ENCODE measurements around the gene OR7G2.
"Not testable (repeated sequence)": the region's sequence is repeated elsewhere in the genome, so short reads cannot be mapped to it uniquely, and the experiment has no call there.

OR7G2 gene

DNA sequence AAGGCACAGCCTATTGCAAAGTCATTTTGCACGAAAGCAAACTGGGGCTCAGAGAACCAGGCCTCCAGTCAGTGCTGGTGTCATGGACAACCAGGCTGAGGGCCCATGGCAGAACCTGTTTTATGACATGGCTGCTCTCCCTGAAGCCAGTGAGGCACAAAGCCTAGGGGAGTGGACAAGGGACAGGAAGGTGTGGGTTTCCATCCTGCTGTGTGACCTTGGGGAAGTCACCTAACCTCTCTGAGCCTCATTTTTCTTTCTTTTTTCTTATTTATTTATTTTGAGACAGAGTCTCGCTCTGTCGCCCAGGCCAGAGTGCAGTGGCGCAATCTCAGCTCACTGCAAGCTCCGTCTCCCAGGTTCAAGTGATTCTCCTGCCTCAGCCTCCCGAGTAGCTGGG, 35.6 kb downstream of the OR7G2 start:
- DNase-seq = not testable (repeated sequence)

DNA sequence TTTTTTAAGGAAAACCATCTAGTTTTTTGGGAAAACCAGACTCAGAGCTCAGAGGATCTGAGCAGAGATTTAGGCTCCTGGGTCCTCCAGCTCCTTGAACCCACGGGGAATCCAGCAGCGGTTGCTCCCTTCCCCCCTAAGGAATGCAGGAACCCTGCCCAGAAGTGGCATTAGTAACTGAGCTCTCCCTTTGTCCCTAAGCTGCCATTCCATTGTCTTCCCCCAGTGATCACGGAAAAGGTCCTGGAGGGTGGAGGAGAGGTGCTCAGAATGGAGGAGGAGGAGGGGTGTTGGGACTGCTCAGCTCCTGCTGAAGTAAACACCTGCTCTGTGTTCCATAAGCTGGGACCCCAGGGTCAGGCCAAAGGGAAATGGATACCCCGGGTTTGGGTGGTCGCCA, 37.2 kb downstream of the OR7G2 start:
- DNase-seq = no peak

DNA sequence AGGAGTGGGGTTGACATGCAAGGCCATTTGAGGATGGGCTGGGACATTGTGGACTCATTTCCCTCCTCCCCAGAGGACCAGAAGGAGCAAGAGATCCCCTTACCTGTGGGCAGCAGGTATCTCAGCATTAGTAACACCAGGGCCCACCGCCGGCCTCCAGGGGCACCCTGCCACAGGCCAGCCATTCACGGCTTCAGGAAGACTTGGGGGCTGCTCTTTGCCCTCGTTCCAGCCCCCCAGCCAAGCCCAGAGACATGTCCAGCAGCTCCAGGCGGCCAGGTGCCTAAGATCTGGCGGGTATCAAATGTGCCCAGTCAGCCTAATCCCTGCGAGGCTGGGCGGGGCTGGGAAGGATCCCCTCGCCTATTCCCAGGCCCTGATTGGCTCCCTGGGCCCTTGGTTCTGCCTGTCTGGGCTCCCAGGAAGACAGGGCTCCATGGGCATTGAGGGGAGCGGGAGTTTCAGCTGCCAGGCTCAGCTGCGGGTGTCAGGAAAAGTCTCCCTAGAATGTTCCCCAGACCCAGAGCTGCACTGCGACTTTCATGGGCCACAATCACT, 41.7 kb downstream of the OR7G2 start:
- no peak for DNase-seq

DNA sequence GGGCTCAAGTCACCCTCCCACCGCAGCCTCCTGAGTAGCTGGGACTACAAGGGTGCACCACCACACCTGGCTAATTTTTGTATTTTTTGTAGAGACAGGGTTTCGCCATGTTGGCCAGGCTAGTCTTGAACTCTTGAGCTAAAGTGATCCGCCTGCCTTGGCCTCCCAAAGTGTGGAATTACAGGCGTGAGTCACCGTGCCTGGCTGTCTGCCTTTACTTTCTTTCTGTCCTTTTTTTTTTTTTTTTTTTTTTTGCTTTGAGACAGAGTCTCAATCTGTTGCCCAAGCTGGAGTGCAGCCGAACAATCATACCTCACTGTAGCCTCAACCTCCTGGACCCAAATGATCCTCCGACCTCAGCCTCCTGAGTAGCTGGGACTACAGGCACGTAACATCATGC, 45.4 kb downstream of the OR7G2 start:
- no peak for DNase-seq

DNA sequence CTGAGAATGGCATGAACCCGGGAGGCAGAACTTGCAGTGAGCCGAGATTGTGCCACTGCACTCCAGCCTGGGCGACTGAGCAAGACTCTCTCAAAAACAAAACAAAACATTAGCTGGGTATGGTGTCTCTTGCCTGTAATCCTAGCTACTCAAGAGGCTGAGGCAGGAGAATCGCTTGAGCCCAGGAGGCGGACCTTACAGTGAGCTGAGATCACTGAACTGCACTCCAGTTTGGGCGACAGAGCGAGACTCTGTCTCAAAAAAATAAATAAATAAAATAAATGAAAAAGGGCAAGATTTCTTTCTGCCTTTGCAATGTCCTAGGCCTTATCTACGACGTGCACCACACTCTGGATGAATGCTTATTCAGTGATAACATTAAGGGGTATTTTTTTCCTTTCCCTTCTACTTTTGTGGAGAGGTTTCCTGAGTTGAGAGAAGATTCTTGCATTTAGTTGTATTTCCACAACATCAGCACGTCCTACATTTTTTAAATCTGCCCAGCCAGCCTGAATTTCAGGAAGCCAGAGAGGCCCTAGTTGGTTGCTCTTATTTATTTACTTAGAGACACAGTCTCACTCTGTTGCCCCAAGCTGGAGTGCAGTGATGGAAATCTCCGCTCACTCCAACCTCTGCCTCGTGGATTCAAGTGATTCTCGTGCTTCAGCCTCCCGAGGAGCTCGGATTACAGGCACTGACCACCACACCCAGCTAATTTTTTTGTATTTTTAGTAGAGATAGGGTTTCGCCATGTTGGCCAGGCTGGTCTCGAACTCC, 46.5 kb downstream of the OR7G2 start:
- no peak for DNase-seq

DNA sequence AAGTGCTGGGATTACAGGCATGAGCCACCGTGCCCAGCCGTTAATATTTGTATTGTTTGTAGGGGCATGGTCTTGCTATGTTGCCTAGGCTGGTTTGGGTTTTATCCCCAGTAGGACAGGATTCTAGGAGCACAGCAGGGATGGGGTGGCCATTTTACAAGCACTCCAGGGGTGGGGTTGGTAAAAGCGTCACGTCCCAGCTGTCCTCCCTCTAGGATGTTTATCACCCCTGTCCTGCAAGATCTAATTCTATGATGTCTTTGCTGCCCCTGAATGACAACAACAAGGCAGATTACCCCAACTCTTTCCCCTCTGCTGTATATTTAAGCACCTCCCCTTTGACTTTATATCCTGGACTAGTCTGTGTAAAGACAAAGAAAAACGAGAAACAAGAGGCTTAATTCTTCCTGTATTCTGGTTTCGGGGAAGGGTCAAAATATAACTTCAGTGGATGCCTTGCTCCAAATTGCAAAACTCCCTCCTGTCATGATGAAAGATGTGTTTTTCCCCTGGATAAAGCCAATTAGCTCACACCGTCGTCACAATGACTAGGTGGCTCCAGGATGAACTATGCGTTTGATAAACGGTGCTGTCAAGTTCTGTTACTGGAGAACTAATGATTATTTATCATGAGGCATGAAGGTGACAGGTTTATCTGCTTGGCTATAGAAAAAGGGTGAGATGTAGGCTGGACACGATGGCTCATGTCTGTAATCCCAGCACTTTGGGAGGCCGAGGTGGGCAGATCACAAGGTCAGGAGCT, 48.2 kb downstream of the OR7G2 start:
- no peak for DNase-seq

DNA sequence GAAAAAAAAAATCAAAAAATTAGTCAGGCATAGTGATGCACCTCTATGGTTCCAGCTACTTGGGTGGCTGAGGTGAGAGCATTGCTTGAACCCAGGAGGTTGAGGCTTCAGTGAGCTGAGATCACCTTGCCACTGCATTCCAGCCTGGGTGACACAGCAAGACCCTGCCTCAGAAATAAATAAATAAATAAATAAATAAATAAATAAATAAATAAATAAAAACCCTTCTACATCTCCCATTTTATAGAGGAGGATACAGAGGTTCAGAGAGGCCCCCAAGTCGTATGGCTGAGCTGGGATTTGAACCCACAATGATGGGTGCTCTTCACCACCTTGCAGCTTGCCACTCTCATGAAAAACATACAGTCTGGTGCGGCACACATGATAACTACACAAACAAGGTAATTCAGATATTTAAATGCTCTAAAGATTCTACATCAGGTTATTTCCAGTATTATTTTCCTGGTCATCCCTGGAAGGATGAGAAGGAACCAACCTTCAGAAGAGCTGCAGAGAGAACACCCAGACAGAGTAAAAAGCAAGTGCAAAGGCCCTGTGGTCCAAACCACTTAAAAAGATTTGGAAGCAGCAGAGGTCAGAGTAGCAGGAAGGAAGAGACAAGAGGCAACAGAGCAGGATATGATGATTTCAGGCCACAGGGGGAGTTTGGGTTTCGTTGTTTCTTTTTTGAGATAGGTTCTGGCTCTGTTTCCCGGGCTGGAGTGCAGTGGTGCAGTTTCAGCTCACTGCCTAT, 49.6 kb downstream of the OR7G2 start:
- no peak for DNase-seq

DNA sequence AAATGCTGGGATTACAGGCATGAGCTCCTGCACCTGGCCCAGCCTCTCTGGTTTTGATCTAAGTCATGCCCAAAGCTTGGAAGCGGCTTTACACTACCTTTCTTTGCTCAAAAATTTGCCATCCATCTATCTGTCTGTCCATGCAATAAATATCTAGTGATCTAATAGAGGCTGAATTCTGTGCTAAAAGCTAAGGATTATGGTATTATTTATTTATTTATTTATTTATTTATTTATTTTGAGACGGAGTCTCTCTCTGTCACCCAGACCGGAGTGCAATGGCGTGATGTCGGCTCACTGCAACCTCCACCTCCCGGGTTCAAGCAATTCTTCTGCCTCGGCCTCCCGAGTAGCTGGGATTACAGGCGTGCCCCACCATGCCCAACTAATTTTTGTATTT, 51.1 kb downstream of the OR7G2 start:
- not testable (repeated sequence) for DNase-seq

DNA sequence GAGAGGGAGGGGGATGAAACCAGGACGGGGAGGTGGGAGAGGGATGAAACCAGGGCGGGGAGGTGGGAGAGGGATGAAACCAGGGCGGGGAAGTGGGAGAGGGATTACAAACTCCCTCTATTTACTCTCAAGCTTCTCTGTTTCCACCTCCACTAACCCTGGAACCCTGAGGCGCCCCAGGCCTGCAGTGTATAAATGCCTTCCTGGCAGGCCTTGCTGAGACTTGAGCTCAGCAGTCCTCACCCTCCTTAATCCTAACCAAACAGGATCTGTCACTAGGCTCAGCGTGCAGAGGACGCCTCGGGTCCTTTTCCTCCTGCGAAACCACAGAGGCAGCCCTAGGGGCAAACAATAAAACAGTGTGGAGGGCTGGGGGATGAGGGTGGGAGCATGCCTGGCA, 52.5 kb downstream of the OR7G2 start:
- DNase-seq = no peak

DNA sequence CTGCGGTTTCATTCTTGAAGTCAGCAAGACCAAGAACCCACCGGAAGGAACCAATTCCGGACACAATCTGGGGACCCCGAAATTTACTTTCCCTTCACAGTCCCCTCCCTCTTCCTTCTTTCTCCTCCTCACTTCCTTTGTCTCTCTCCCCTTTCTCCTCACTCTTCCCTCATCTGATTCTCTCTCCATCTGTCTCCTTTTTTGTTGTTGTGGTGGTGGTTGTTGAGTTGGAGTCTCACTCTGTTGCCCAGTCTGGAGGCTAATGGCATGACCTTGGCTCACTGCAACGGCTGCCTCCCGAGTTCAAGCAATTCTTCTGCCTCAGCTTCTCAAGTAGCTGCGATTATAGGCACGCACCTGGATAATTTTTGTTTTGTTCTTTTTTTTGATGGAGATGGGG, 53.1 kb downstream of the OR7G2 start:
- no peak for DNase-seq

DNA sequence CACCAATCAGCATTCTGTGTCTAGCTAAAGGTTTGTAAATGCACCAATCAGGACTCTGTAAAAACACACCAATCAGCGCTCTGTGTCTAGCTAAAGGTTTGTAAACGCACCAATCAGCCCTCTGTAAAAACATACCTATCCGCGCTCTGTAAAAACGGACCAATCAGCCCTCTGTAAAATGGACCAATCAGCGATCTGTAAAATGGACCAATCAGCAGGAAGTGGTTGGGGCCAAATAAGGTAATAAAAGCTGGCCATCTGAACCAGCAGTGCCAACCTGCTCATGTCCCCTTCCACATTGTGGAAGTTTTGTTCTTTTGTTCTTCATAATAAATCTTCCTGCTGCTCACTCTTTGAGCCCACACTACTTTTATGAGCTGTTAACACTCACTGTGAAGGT, 53.6 kb downstream of the OR7G2 start:
- DNase-seq = not testable (repeated sequence)

DNA sequence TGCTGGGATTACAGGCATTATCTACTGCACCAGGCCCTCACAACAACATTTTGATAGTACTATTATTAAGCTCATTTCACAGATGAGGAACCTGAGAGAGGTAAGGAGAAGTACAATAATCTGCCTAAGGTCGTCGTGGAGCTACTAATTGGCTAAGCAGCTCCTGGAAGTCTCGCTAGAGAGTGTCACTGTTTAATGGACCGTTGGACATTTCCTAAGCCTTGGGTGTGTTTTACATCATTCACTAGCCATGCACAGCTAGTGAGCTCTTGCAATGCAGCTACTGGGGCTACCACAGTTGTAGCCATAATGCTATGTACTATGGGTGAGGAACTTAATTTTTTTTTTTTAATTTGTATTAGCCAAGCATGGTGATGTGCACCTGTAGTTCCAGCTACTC, 54.4 kb downstream of the OR7G2 start:
- DNase-seq = no peak

Measured in activated T-cell treated with anti-CD3 and anti-CD28 coated beads for 4 hours (primary cell).